NCI-H146 treated with DMSO at 0.1 percent for 48 hours (cell line): Measurements from ENCODE around the gene HAGH.
A peak's percentile ranks its signal among the peaks of the same experiment; 100 is the strongest.

ENCODE experiments used
- DNase-seq: peaks from one replicate; lab custom pipeline; 2025; ENCODE audit not compliant: unreplicated experiment; lab: John Stamatoyannopoulos, UW

The HAGH gene

GRCh38 chr16:1775846-1776671 lies 50.6 kb downstream of the HAGH start:
- no peak for DNase-seq

- no peak for DNase-seq
Observed at GRCh38 chr16:1775006-1775845, 51.4 kb downstream of the HAGH start.

- DNase-seq: no peak
Observed at GRCh38 chr16:1774448-1774780, 52.2 kb downstream of the HAGH start.

GRCh38 chr16:1773703-1774447 lies 52.8 kb downstream of the HAGH start:
- peak; percentile 10 for DNase-seq

GRCh38 chr16:1772908-1773702 lies 53.5 kb downstream of the HAGH start, which contains the start of gene MRPS34:
MRPS34 (minus strand) TSS chr16:1773134; CDS start chr16:1773119, 15 bp downstream.
- peak; percentile 80 for DNase-seq

- peak; percentile 25 for DNase-seq
Observed at GRCh38 chr16:1772362-1772907, 54.2 kb downstream of the HAGH start, which contains the start of gene EME2. EME2 (plus strand) TSS chr16:1772810; CDS start chr16:1773228, 418 bp downstream.

GRCh38 chr16:1771864-1772361 lies 54.7 kb downstream of the HAGH start:
- peak; percentile 21 for DNase-seq

- DNase-seq: peak; percentile 34
Observed at GRCh38 chr16:1771188-1771863, 55.3 kb downstream of the HAGH start, which contains the start of gene NME3. NME3 (minus strand) TSS chr16:1771543; CDS start chr16:1771534, 9 bp downstream.

- DNase-seq: no peak
Observed at GRCh38 chr16:1770328-1771187, 56.1 kb downstream of the HAGH start.

GRCh38 chr16:1769402-1770300 lies 57.0 kb downstream of the HAGH start:
- no peak for DNase-seq

- no peak for DNase-seq
Observed at GRCh38 chr16:1768767-1769401, 57.7 kb downstream of the HAGH start.

GRCh38 chr16:1768061-1768766 lies 58.4 kb downstream of the HAGH start:
- no peak for DNase-seq

- no peak for DNase-seq
Observed at GRCh38 chr16:1767116-1767994, 59.3 kb downstream of the HAGH start.

GRCh38 chr16:1766701-1767100 lies 59.9 kb downstream of the HAGH start:
- no peak for DNase-seq

GRCh38 chr16:1766231-1766630 lies 60.4 kb downstream of the HAGH start:
- DNase-seq: no peak
